Fibroblast of lung (primary cell): ENCODE measurements around the gene SBF2.

Experiments
- CTCF ChIP-seq, 2 donors: IDR thresholded peaks in 1 of 2; conservative IDR thresholded peaks in 1 of 2; 1 replicate in 1 of 2; 2 replicates in 1 of 2; pipeline ENCODE4 v1.5.1; 2011 to 2012; ENCODE audit warnings: low read length in 2 of 2, control low read depth in 1 of 2, inconsistent platforms in 1 of 2, low read depth in 1 of 2, mild to moderate bottlenecking in 1 of 2
- EZH2 ChIP-seq: IDR thresholded peaks from 2 replicates; pipeline ENCODE4 v1.5.1; 2012; ENCODE audit warnings: low read length, control low read depth, mild to moderate bottlenecking; ENCODE audit errors: missing control alignments

- TF ChIP-seq CTCF (conservative IDR thresholded peaks at IDR 0.05 in 1 of 2, IDR thresholded peaks at IDR 0.05 in 1 of 2; ENCODE audit: low read depth in 1 of 2, low read length in 2 of 2) (no peak), EZH2 (no peak)
Measured at GRCh38 chr11:9977554-9977953, 316.5 kb downstream of the SBF2 start.
